ENCODE data around the gene DNM2. TPM values are rescaled to one million over a fixed set of nuclear protein-coding genes. Genes with fewer than 3 reads are reported as not detected.

Gene DNM2
- total and polyA plus RNA-seq, 9 of the 15 experiments (the other 6 are each of a cell fraction or from before 2014, with no cell fraction given), result 2.2 to 161 (median 72.6) TPM

- FAIRE-seq, result no peak
- H3K4me2 ChIP-seq (ENCODE audit: insufficient read depth, low read length), result no peak overlapping the region
- POLR2A ChIA-PET, result interaction anchor here (1.0 to 1.7 kb wide), 2 partner anchors 9 to 51 kb away, joined by 3 to 6 read pairs; no protein-coding TSS in a partner anchor
- no peak for DNase-seq (ENCODE audit: extremely low read depth in 1 of 4, low spot score in 3 of 4)
- H3K27ac ChIP-seq (ENCODE audit: extremely low read depth, low read depth, low read length), result no peak overlapping the region
- in situ Hi-C loops (cut with MboI) (no loop called here), intact Hi-C loops (cut with micrococcal nuclease) (no loop called here)
- H3K9ac ChIP-seq (ENCODE audit: insufficient read depth in 1 of 2, low read depth in 2 of 2, low read length in 2 of 2), result peak overlapping the region in 1 of 2 experiments; percentile 84; a peak in 2 of 4 replicates
- peaks cover 73% of the 10 kb centered on the region; the same call in 2 of the 3 replicates for H3K36me3 ChIP-seq (ENCODE audit: control insufficient read depth, insufficient read depth, low read length)
- H3K4me1 ChIP-seq (replicated peaks in 1 of 2; ENCODE audit: control insufficient read depth in 2 of 2, insufficient read depth in 2 of 2, low read length in 2 of 2), result peaks cover 9 to 28% of the 10 kb centered on the region in 2 experiments; a peak in 4 of 5 replicates
- H3K27me3 ChIP-seq (ENCODE audit: control insufficient read depth in 2 of 2, insufficient read depth in 2 of 2, low read length in 2 of 2), result no peaks in the 10 kb centered on the region
- CTCF ChIA-PET (ENCODE audit: low intra/inter-chr PET ratio), result no interaction called here
- peaks cover 7% of the 10 kb centered on the region for H3K9me1 ChIP-seq (ENCODE audit: control insufficient read depth, insufficient read depth, low read length)
- peaks cover 61% of the 10 kb centered on the region for H3K79me2 ChIP-seq (ENCODE audit: control insufficient read depth, insufficient read depth, low read length)
- no peak overlapping the region for H2AFZ ChIP-seq (ENCODE audit: low read depth, low read length)
- ATAC-seq, result no peak
- peaks cover 32% of the 10 kb centered on the region; the same call in 1 of the 2 replicates for H4K20me1 ChIP-seq (replicated peaks; ENCODE audit: control insufficient read depth, insufficient read depth, low read length)
- 92% methylated on average over 11 of the region's 11 CpGs for WGBS (ENCODE audit: insufficient coverage, low coverage, missing lambda C conversion rate)
- no peak for TF ChIP-seq CBFA2T3 (IDR thresholded peaks at IDR 0.05)
- no peak for TF ChIP-seq DACH1 (IDR thresholded peaks at IDR 0.05; ENCODE audit: partially characterized antibody)
- no peak for TF ChIP-seq ZC3H8 (IDR thresholded peaks at IDR 0.05)
- TF ChIP-seq HDAC3 (IDR thresholded peaks at IDR 0.05; ENCODE audit: borderline replicate concordance, partially characterized antibody), result no peak
- TF ChIP-seq MCM5 (IDR thresholded peaks at IDR 0.05; ENCODE audit: low read depth), result no peak
- TF ChIP-seq POLR2G (IDR thresholded peaks at IDR 0.05; ENCODE audit: low read depth, low read length), result 0 out of 2 replicates have a peak, but pooled peaks have one; percentile 24
- no peak for TF ChIP-seq FOXP4 (CRISPR knock-in tag; IDR thresholded peaks at IDR 0.05; ENCODE audit: borderline replicate concordance)
- TF ChIP-seq TEAD2 (tag; IDR thresholded peaks at IDR 0.05), result no peak
- TF ChIP-seq HNRNPUL1 (IDR thresholded peaks at IDR 0.05; ENCODE audit: low read length), result no peak
- no peaks in the 10 kb centered on the region for H3K9me3 ChIP-seq (replicated peaks; ENCODE audit: control insufficient read depth, insufficient read depth, low read depth, low read length)
- H3K4me3 ChIP-seq, result no peak overlapping the region
- no TSS peak for BruUV-seq (replicated peaks)
Measured at GRCh38 chr19:10768369-10768768, 50.5 kb downstream of the DNM2 start.
